Measurements from ENCODE around the gene CELSR1. TPM values are rescaled to one million over a fixed set of nuclear protein-coding genes. Genes with fewer than 3 reads are reported as not detected.

Gene CELSR1
- total RNA-seq, 1 experiment from 2014 or later: 19.6 TPM

DNA sequence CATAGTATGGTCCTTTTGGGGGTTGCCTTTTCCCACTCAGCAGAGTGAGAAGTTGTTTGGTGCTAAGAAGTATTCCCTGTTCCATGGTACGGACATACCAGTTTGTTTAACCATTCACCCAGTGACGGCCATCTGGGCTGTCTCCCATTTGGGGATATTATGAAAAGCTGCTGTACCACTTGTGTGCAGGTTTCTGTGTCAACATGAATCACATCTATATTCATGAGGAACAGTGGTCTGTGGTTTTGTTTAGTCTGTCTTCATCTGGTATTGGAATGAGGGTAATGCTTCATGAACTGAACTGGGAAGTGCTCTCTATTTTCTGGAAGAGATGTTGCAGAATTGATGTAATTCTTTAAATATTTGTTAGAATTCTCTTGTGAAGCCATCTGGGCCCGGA is 112.4 kb downstream of the CELSR1 start:
- Histone ChIP-seq H3K9me3 (ENCODE audit: control insufficient read depth in 1 of 2, insufficient read depth in 1 of 2, low read depth in 1 of 2, low read length in 2 of 2) (no peaks in the 10 kb centered on the region), H3K27me3 (ENCODE audit: insufficient read depth, low read length) (no peaks in the 10 kb centered on the region), H3K4me2 (ENCODE audit: low read length) (no peak overlapping the region), H3K36me3 (ENCODE audit: control insufficient read depth in 1 of 2, insufficient read depth in 2 of 2, low read length in 2 of 2) (0 out of 4 replicates have a peak, but pooled peaks cover 0 to 5% of the 10 kb centered on the region in 2 experiments), H4K20me1 (ENCODE audit: insufficient read depth) (no peaks in the 10 kb centered on the region), H2AFZ (ENCODE audit: low read depth, low read length, poor library complexity, severe bottlenecking) (no peak overlapping the region), H3K4me1 (ENCODE audit: control insufficient read depth in 1 of 2, insufficient read depth in 2 of 2, low read length in 2 of 2) (no peaks in the 10 kb centered on the region), H3K27ac (ENCODE audit: low read depth, low read length) (no peak overlapping the region), H3K9ac (ENCODE audit: low read length) (no peak overlapping the region), H3K4me3 (replicated peaks in 1 of 2; ENCODE audit: low read depth in 1 of 2, low read length in 2 of 2) (no peak overlapping the region), H3K79me2 (ENCODE audit: insufficient read depth, low read length) (no peaks in the 10 kb centered on the region), H3K9me2 (ENCODE audit: insufficient read depth) (no peaks in the 10 kb centered on the region)
- no TSS peak for BruUV-seq (replicated peaks)
- no peak for TF ChIP-seq YY1 (IDR thresholded peaks at IDR 0.05; ENCODE audit: extremely low read depth, insufficient replicate concordance, low read depth, low read length)
- TF ChIP-seq, protein P1, sequence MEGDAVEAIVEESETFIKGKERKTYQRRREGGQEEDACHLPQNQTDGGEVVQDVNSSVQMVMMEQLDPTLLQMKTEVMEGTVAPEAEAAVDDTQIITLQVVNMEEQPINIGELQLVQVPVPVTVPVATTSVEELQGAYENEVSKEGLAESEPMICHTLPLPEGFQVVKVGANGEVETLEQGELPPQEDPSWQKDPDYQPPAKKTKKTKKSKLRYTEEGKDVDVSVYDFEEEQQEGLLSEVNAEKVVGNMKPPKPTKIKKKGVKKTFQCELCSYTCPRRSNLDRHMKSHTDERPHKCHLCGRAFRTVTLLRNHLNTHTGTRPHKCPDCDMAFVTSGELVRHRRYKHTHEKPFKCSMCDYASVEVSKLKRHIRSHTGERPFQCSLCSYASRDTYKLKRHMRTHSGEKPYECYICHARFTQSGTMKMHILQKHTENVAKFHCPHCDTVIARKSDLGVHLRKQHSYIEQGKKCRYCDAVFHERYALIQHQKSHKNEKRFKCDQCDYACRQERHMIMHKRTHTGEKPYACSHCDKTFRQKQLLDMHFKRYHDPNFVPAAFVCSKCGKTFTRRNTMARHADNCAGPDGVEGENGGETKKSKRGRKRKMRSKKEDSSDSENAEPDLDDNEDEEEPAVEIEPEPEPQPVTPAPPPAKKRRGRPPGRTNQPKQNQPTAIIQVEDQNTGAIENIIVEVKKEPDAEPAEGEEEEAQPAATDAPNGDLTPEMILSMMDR (IDR thresholded peaks at IDR 0.05 in 2 of 3, conservative IDR thresholded peaks at IDR 0.05 in 1 of 3; ENCODE audit: borderline replicate concordance in 1 of 3, insufficient read depth in 1 of 3, low read depth in 2 of 3, low read length in 2 of 3): no peak
- TF ChIP-seq JUND (IDR thresholded peaks at IDR 0.05): no peak
- no peak for TF ChIP-seq CBX3 (IDR thresholded peaks at IDR 0.05; ENCODE audit: low read depth)
- no peak for TF ChIP-seq EZH2 (IDR thresholded peaks at IDR 0.05)
- TF ChIP-seq, protein P2, sequence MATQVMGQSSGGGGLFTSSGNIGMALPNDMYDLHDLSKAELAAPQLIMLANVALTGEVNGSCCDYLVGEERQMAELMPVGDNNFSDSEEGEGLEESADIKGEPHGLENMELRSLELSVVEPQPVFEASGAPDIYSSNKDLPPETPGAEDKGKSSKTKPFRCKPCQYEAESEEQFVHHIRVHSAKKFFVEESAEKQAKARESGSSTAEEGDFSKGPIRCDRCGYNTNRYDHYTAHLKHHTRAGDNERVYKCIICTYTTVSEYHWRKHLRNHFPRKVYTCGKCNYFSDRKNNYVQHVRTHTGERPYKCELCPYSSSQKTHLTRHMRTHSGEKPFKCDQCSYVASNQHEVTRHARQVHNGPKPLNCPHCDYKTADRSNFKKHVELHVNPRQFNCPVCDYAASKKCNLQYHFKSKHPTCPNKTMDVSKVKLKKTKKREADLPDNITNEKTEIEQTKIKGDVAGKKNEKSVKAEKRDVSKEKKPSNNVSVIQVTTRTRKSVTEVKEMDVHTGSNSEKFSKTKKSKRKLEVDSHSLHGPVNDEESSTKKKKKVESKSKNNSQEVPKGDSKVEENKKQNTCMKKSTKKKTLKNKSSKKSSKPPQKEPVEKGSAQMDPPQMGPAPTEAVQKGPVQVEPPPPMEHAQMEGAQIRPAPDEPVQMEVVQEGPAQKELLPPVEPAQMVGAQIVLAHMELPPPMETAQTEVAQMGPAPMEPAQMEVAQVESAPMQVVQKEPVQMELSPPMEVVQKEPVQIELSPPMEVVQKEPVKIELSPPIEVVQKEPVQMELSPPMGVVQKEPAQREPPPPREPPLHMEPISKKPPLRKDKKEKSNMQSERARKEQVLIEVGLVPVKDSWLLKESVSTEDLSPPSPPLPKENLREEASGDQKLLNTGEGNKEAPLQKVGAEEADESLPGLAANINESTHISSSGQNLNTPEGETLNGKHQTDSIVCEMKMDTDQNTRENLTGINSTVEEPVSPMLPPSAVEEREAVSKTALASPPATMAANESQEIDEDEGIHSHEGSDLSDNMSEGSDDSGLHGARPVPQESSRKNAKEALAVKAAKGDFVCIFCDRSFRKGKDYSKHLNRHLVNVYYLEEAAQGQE (IDR thresholded peaks at IDR 0.05; ENCODE audit: low read depth): no peak
- no peak for TF ChIP-seq ZFX (IDR thresholded peaks at IDR 0.05)
- TF ChIP-seq POLR2A (IDR thresholded peaks at IDR 0.05; ENCODE audit: borderline replicate concordance, extremely low read depth, insufficient read depth, insufficient read length): no peak
- no peak for TF ChIP-seq CEBPB (IDR thresholded peaks at IDR 0.05; ENCODE audit: low read depth)
- TF ChIP-seq EZH2phosphoT487 (IDR thresholded peaks at IDR 0.05; ENCODE audit: borderline replicate concordance): no peak
- no peak for TF ChIP-seq RAD21 (IDR thresholded peaks at IDR 0.05; ENCODE audit: low read depth)
- TF ChIP-seq, protein P3, sequence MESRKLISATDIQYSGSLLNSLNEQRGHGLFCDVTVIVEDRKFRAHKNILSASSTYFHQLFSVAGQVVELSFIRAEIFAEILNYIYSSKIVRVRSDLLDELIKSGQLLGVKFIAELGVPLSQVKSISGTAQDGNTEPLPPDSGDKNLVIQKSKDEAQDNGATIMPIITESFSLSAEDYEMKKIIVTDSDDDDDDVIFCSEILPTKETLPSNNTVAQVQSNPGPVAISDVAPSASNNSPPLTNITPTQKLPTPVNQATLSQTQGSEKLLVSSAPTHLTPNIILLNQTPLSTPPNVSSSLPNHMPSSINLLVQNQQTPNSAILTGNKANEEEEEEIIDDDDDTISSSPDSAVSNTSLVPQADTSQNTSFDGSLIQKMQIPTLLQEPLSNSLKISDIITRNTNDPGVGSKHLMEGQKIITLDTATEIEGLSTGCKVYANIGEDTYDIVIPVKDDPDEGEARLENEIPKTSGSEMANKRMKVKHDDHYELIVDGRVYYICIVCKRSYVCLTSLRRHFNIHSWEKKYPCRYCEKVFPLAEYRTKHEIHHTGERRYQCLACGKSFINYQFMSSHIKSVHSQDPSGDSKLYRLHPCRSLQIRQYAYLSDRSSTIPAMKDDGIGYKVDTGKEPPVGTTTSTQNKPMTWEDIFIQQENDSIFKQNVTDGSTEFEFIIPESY (IDR thresholded peaks at IDR 0.05; ENCODE audit: extremely low read depth, insufficient replicate concordance, low read length): no peak
- TF ChIP-seq, protein P4, sequence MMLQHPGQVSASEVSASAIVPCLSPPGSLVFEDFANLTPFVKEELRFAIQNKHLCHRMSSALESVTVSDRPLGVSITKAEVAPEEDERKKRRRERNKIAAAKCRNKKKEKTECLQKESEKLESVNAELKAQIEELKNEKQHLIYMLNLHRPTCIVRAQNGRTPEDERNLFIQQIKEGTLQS (IDR thresholded peaks at IDR 0.05): no peak
- no peak for TF ChIP-seq EGR1 (IDR thresholded peaks at IDR 0.05; ENCODE audit: low read depth)
- TF ChIP-seq, protein P5, sequence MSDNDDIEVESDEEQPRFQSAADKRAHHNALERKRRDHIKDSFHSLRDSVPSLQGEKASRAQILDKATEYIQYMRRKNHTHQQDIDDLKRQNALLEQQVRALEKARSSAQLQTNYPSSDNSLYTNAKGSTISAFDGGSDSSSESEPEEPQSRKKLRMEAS (IDR thresholded peaks at IDR 0.05): no peak
- no peak for TF ChIP-seq SRF (IDR thresholded peaks at IDR 0.05; ENCODE audit: low read depth)
- no peak for TF ChIP-seq FOSL1 (IDR thresholded peaks at IDR 0.05; ENCODE audit: low read depth)
- TF ChIP-seq ELF1 (IDR thresholded peaks at IDR 0.05; ENCODE audit: borderline replicate concordance, low read depth): no peak
- no peak for TF ChIP-seq POLR2AphosphoS5 (IDR thresholded peaks at IDR 0.05; ENCODE audit: low read depth, low read length)
- no peak for TF ChIP-seq SP1 (IDR thresholded peaks at IDR 0.05; ENCODE audit: low read depth)
- RAD21 ChIA-PET (ENCODE audit: low non-redundant PET in 1 of 2, low total read pairs in 2 of 2, uncharacterized antibody in 2 of 2, unreplicated experiment in 2 of 2): no interaction called here
- ATAC-seq: no peak
- POLR2A ChIA-PET: no interaction called here
- intact Hi-C loops (cut with micrococcal nuclease): no loop called here
- DNase-seq (ENCODE audit: low read depth, low spot score): no peak
- CTCF ChIA-PET: no interaction called here
